ENCODE data around the gene AFF2. TPM values are rescaled to one million over a fixed set of nuclear protein-coding genes. Genes with fewer than 3 reads are reported as not detected.

Gene AFF2
- total RNA-seq, 1 donor from 2014 or later: 0.30 TPM

GRCh38 chrX:148788449-148788848 lies 288.0 kb downstream of the AFF2 start:
- intact Hi-C loops (cut with micrococcal nuclease): no loop called here
- DNase-seq (no peak), ATAC-seq (no peak)

GRCh38 chrX:148794350-148794749 lies 293.9 kb downstream of the AFF2 start:
- intact Hi-C loops (cut with micrococcal nuclease): no loop called here
- DNase-seq: no peak
- ATAC-seq: no peak

GRCh38 chrX:148804579-148805355 lies 304.4 kb downstream of the AFF2 start:
- DNase-seq (no peak), ATAC-seq (no peak)
- intact Hi-C loops (cut with micrococcal nuclease): no loop called here

- ATAC-seq (no peak), DNase-seq (no peak)
- intact Hi-C loops (cut with micrococcal nuclease): no loop called here
Observed at GRCh38 chrX:148806145-148806870, 305.9 kb downstream of the AFF2 start.

- ATAC-seq: no peak
- intact Hi-C loops (cut with micrococcal nuclease): no loop called here
- DNase-seq: no peak
Observed at GRCh38 chrX:148808833-148809232, 308.4 kb downstream of the AFF2 start.

GRCh38 chrX:148811236-148811635 lies 310.8 kb downstream of the AFF2 start:
- intact Hi-C loops (cut with micrococcal nuclease): no loop called here
- DNase-seq (no peak), ATAC-seq (no peak)

GRCh38 chrX:148813422-148813821 lies 313.0 kb downstream of the AFF2 start:
- intact Hi-C loops (cut with micrococcal nuclease): no loop called here
- ATAC-seq (no peak), DNase-seq (no peak)

- DNase-seq (no peak), ATAC-seq (no peak)
- intact Hi-C loops (cut with micrococcal nuclease): no loop called here
Observed at GRCh38 chrX:148813967-148814366, 313.6 kb downstream of the AFF2 start.

GRCh38 chrX:148815218-148815961 lies 315.0 kb downstream of the AFF2 start:
- intact Hi-C loops (cut with micrococcal nuclease): no loop called here
- DNase-seq (no peak), ATAC-seq (no peak)

- no peak for DNase-seq
- no peak for ATAC-seq
- intact Hi-C loops (cut with micrococcal nuclease): no loop called here
Observed at GRCh38 chrX:148823986-148824385, 323.6 kb downstream of the AFF2 start.

GRCh38 chrX:148825696-148826095 lies 325.3 kb downstream of the AFF2 start:
- intact Hi-C loops (cut with micrococcal nuclease): no loop called here
- ATAC-seq: no peak
- DNase-seq: no peak

- intact Hi-C loops (cut with micrococcal nuclease): no loop called here
- ATAC-seq (no peak), DNase-seq (no peak)
Observed at GRCh38 chrX:148836741-148837140, 336.3 kb downstream of the AFF2 start.

GRCh38 chrX:148850631-148851030 lies 350.2 kb downstream of the AFF2 start:
- ATAC-seq (no peak), DNase-seq (no peak)
- intact Hi-C loops (cut with micrococcal nuclease): no loop called here

GRCh38 chrX:148854306-148854705 lies 353.9 kb downstream of the AFF2 start:
- intact Hi-C loops (cut with micrococcal nuclease): no loop called here
- ATAC-seq: no peak
- no peak for DNase-seq

GRCh38 chrX:148856505-148856904 lies 356.1 kb downstream of the AFF2 start:
- DNase-seq (no peak), ATAC-seq (no peak)
- intact Hi-C loops (cut with micrococcal nuclease): no loop called here

GRCh38 chrX:148865277-148866210 lies 365.1 kb downstream of the AFF2 start:
- DNase-seq (no peak), ATAC-seq (no peak)
- intact Hi-C loops (cut with micrococcal nuclease): no loop called here

- no peak for DNase-seq
- intact Hi-C loops (cut with micrococcal nuclease): no loop called here
- ATAC-seq: no peak
Observed at GRCh38 chrX:148867596-148867995, 367.2 kb downstream of the AFF2 start.

GRCh38 chrX:148871422-148872160 lies 371.2 kb downstream of the AFF2 start:
- intact Hi-C loops (cut with micrococcal nuclease): no loop called here

More at GRCh38 chrX:148871422-148872160, 371.2 kb downstream of the AFF2 start:
- DNase-seq (no peak), ATAC-seq (no peak)

All from left ventricle myocardium superior (tissue), 1 donor.